IPS DF 4.7 (cell line): ENCODE measurements around the gene PIK3CG.
"Not testable (repeated sequence)": the region's sequence is repeated elsewhere in the genome, so short reads cannot be mapped to it uniquely, and the experiment has no call there.

Source experiments
- DNase-seq: peaks from one replicate; pipeline ENCODE4 v3.0.0-alpha.2; 2013; ENCODE audit warnings: low spot score; ENCODE audit errors: extremely low read depth

Gene PIK3CG

GRCh38 chr7:106865130-106866041, at the start of gene PIK3CG:
PIK3CG (plus strand) TSS chr7:106865282; CDS start chr7:106867562, 2,280 bp downstream.
- no peak for DNase-seq

GRCh38 chr7:106817098-106817497, 48.0 kb upstream of the PIK3CG start:
- DNase-seq = no peak

GRCh38 chr7:106818736-106819135, 46.3 kb upstream of the PIK3CG start:
- DNase-seq = no peak

- DNase-seq = no peak
Measured at GRCh38 chr7:106819546-106819945, 45.5 kb upstream of the PIK3CG start.

GRCh38 chr7:106820321-106821217, 44.5 kb upstream of the PIK3CG start:
- DNase-seq = no peak

- no peak for DNase-seq
Measured at GRCh38 chr7:106823631-106824030, 41.5 kb upstream of the PIK3CG start.

- no peak for DNase-seq
Measured at GRCh38 chr7:106824458-106824857, 40.6 kb upstream of the PIK3CG start.

- DNase-seq = no peak
Measured at GRCh38 chr7:106827626-106828025, 37.5 kb upstream of the PIK3CG start.

GRCh38 chr7:106829496-106829895, 35.6 kb upstream of the PIK3CG start:
- DNase-seq = no peak

GRCh38 chr7:106830896-106831295, 34.2 kb upstream of the PIK3CG start:
- not testable (repeated sequence) for DNase-seq

GRCh38 chr7:106836816-106837215, 28.3 kb upstream of the PIK3CG start:
- DNase-seq = no peak

- DNase-seq = no peak
Measured at GRCh38 chr7:106839511-106839910, 25.6 kb upstream of the PIK3CG start.

- DNase-seq = no peak
Measured at GRCh38 chr7:106840342-106840741, 24.7 kb upstream of the PIK3CG start.

GRCh38 chr7:106841896-106842390, 23.1 kb upstream of the PIK3CG start:
- no peak for DNase-seq

- DNase-seq = no peak
Measured at GRCh38 chr7:106844279-106844997, 20.6 kb upstream of the PIK3CG start.

- DNase-seq = no peak
Measured at GRCh38 chr7:106848049-106848448, 17.0 kb upstream of the PIK3CG start.

GRCh38 chr7:106848851-106849442, 16.1 kb upstream of the PIK3CG start:
- DNase-seq = no peak

GRCh38 chr7:106851632-106852031, 13.4 kb upstream of the PIK3CG start:
- DNase-seq = not testable (repeated sequence)

GRCh38 chr7:106853250-106853908, 11.7 kb upstream of the PIK3CG start:
- DNase-seq = no peak

GRCh38 chr7:106855540-106856132, 9.4 kb upstream of the PIK3CG start:
- DNase-seq = no peak
